ENCODE data around the gene PLA2G1B.
"Not testable (repeated sequence)": the region's sequence is repeated elsewhere in the genome, so short reads cannot be mapped to it uniquely, and the experiment has no call there.

The PLA2G1B gene

GRCh38 chr12:120358412-120359100 lies 31.0 kb upstream of the PLA2G1B start:
- no peak for DNase-seq

- DNase-seq, result no peak
Observed at GRCh38 chr12:120357104-120357503, 29.5 kb upstream of the PLA2G1B start.

- DNase-seq, result peak; percentile 77
Observed at GRCh38 chr12:120356567-120357030, 29.0 kb upstream of the PLA2G1B start.

- DNase-seq, result no peak
Observed at GRCh38 chr12:120353556-120354317, 26.2 kb upstream of the PLA2G1B start.

GRCh38 chr12:120353136-120353535 lies 25.6 kb upstream of the PLA2G1B start:
- no peak for DNase-seq

- no peak for DNase-seq
Observed at GRCh38 chr12:120352117-120352516, 24.5 kb upstream of the PLA2G1B start.

GRCh38 chr12:120350576-120351350 lies 23.2 kb upstream of the PLA2G1B start:
- DNase-seq, result no peak

GRCh38 chr12:120347766-120348165 lies 20.2 kb upstream of the PLA2G1B start:
- no peak for DNase-seq

- no peak for DNase-seq
Observed at GRCh38 chr12:120346681-120347080, 19.1 kb upstream of the PLA2G1B start.

GRCh38 chr12:120346031-120346430 lies 18.5 kb upstream of the PLA2G1B start:
- DNase-seq, result no peak

GRCh38 chr12:120343692-120344091 lies 16.1 kb upstream of the PLA2G1B start:
- DNase-seq, result no peak

GRCh38 chr12:120343039-120343537 lies 15.5 kb upstream of the PLA2G1B start:
- no peak for DNase-seq

GRCh38 chr12:120342175-120343038 lies 14.8 kb upstream of the PLA2G1B start:
- DNase-seq, result no peak

GRCh38 chr12:120339256-120339655 lies 11.7 kb upstream of the PLA2G1B start:
- no peak for DNase-seq

GRCh38 chr12:120337730-120338129 lies 10.2 kb upstream of the PLA2G1B start:
- DNase-seq, result no peak

- not testable (repeated sequence) for DNase-seq
Observed at GRCh38 chr12:120336392-120336791, 8.8 kb upstream of the PLA2G1B start.

- peak; percentile 15 for DNase-seq
Observed at GRCh38 chr12:120335447-120335846, 7.9 kb upstream of the PLA2G1B start.

GRCh38 chr12:120332523-120332922 lies 4.9 kb upstream of the PLA2G1B start:
- no peak for DNase-seq

GRCh38 chr12:120332041-120332440 lies 4.5 kb upstream of the PLA2G1B start:
- no peak for DNase-seq

GRCh38 chr12:120331390-120331789 lies 3.8 kb upstream of the PLA2G1B start:
- no peak for DNase-seq

GRCh38 chr12:120328228-120328627 lies 649 bp upstream of the PLA2G1B start:
- DNase-seq, result no peak

GRCh38 chr12:120324841-120325417 lies 2.6 kb downstream of the PLA2G1B start:
- DNase-seq, result no peak
